HT-29 (cell line): Measurements from ENCODE around the gene PSPN. TPM values are rescaled to one million over a fixed set of nuclear protein-coding genes. Genes with fewer than 3 reads are reported as not detected.

Experiments
- DNase-seq: peaks from one replicate; pipeline ENCODE4 v3.0.0-alpha.2; 2015; ENCODE audit warnings: low spot score
- small RNA-seq: library from RNA; depleted of rRNA; stranded (forward); fragments of <200 nt; gene quantifications from one replicate; pipeline ENCODE3, GENCODE V24; 2014
- total RNA-seq: library from RNA; depleted of rRNA; stranded (reverse); fragments of >200 nt; shearing (Covaris generic); gene quantifications from 2 replicates; pipeline ENCODE4 v1.2.3, GENCODE V29; 2014; rRNA removed

PSPN gene
- total RNA-seq, 1 experiment from 2014 or later = 0.28 TPM

DNA sequence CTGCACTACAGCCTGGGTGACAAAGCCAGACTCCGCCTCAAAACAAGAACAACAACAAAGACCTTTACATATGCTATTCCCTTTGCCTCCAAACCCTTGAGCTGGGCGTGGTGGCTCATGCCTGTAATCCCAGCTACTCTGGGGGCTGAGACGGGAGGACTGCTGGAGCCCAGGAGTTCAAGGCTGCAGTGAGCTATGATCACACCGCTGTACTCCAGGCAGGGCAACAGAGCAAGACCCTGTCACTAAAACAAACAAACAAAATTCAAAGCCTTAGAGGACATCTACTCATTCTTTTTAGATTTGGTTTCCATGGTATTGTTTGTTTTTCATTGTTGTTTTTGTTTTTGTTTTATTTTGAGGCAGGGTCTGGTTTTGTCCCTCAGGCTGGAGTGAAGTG, 50.1 kb downstream of the PSPN start:
- DNase-seq = no peak

Small RNA genes lying within 50 kb of the gene (small RNA-seq; reads per million reads assigned to genes)
- gene MIR6790 (not detected), gene MIR6885 (not detected)

Other genes with a start within 250 kb of the PSPN start
- gene ACSBG2, start 240.3 kb downstream of the PSPN start, total RNA-seq = not detected in 2 replicates
- gene MLLT1, start 96.0 kb downstream of the PSPN start, total RNA-seq = 22.5 and 27.4 TPM in 2 replicates
- not detected in 2 replicates for gene ACER1, start 42.3 kb downstream of the PSPN start, total RNA-seq
- gene CLPP, start 14.4 kb downstream of the PSPN start, total RNA-seq = 114 and 124 TPM in 2 replicates
- 52.4 and 61.2 TPM in 2 replicates for gene ALKBH7, start 3.1 kb downstream of the PSPN start, total RNA-seq
- 37.0 and 40.9 TPM in 2 replicates for gene GTF2F1, start 17.2 kb upstream of the PSPN start, total RNA-seq
- gene KHSRP, start 48.9 kb upstream of the PSPN start, total RNA-seq = 143 and 160 TPM in 2 replicates
- 0.08 and 0.13 TPM in 2 replicates for gene SLC25A41, start 57.8 kb upstream of the PSPN start, total RNA-seq
- gene SLC25A23, start 83.9 kb upstream of the PSPN start, total RNA-seq = 49.8 and 82.5 TPM in 2 replicates
- 91.6 and 101 TPM in 2 replicates for gene CRB3, start 88.3 kb upstream of the PSPN start, total RNA-seq
- not detected in 2 replicates for gene DENND1C, start 105.9 kb upstream of the PSPN start, total RNA-seq
- gene TUBB4A, start 126.4 kb upstream of the PSPN start, total RNA-seq = not detected in 2 replicates
- gene TNFSF9, start 155.1 kb upstream of the PSPN start, total RNA-seq = 3.0 and 3.1 TPM in 2 replicates
- gene CD70, start 215.2 kb upstream of the PSPN start, total RNA-seq = not detected in 2 replicates